ENCODE data around the gene RORB. TPM values are rescaled to one million over a fixed set of nuclear protein-coding genes. Genes with fewer than 3 reads are reported as not detected.

Gene RORB
- total RNA-seq, 1 experiment from 2014 or later: 8.7 TPM

GRCh38 chr9:74742191-74742790 is 245.2 kb downstream of the RORB start:
- ATAC-seq (no peak), DNase-seq (ENCODE audit: low spot score) (no peak)
- CTCF ChIA-PET: interaction anchor here (0.9 to 2.7 kb wide), 7 partner anchors 10 to 344 kb away, joined by 3 to 12 read pairs (median 5); no protein-coding TSS in a partner anchor
- no peaks in the 10 kb centered on the region; the same call in 1 of the 2 replicates for H3K9me3 Mint-ChIP-seq
- H3K27me3 Mint-ChIP-seq (ENCODE audit: low read depth): no peaks in the 10 kb centered on the region; the same call in 1 of the 2 replicates
- POLR2A ChIA-PET: no interaction called here
- H3K4me3 Mint-ChIP-seq: no peak overlapping the region
- H3K36me3 Mint-ChIP-seq: no peaks in the 10 kb centered on the region
- H3K4me1 Mint-ChIP-seq: peaks cover 10% of the 10 kb centered on the region
- TF ChIP-seq AR (CRISPR knock-in tag; IDR thresholded peaks at IDR 0.05): no peak
- TF ChIP-seq USF1 (CRISPR knock-in tag; IDR thresholded peaks at IDR 0.05): no peak
- no peak for TF ChIP-seq NR1H2 (CRISPR knock-in tag; IDR thresholded peaks at IDR 0.05)
- no peak for TF ChIP-seq ZNF512 (CRISPR knock-in tag; IDR thresholded peaks at IDR 0.05; ENCODE audit: borderline replicate concordance)
- no peak for TF ChIP-seq MAX (CRISPR knock-in tag; IDR thresholded peaks at IDR 0.05)
- TF ChIP-seq ATF2 (CRISPR knock-in tag; IDR thresholded peaks at IDR 0.05; ENCODE audit: borderline replicate concordance, low read depth): no peak
- TF ChIP-seq OVOL2 (CRISPR knock-in tag; IDR thresholded peaks at IDR 0.05; ENCODE audit: borderline replicate concordance): no peak
- TF ChIP-seq ELF4 (CRISPR knock-in tag; IDR thresholded peaks at IDR 0.05; ENCODE audit: low read depth): no peak
- TF ChIP-seq KAT7 (CRISPR knock-in tag; IDR thresholded peaks at IDR 0.05; ENCODE audit: borderline replicate concordance): no peak
- TF ChIP-seq HMGA2 (CRISPR knock-in tag; IDR thresholded peaks at IDR 0.05): no peak
- no peak for TF ChIP-seq ARID4B (CRISPR knock-in tag; IDR thresholded peaks at IDR 0.05; ENCODE audit: borderline replicate concordance)
- H3K27ac Mint-ChIP-seq: no peak overlapping the region
